IPS-11a (cell line): Measurements from ENCODE around the gene INIP.
"Not testable (repeated sequence)": the region's sequence is repeated elsewhere in the genome, so short reads cannot be mapped to it uniquely, and the experiment has no call there.

ENCODE experiments used
- H3K4me3 ChIP-seq: one replicate; pipeline ENCODE4 v1.5.1; 2013; ENCODE audit warnings: low read depth, low read length, control low read depth

Gene INIP

GRCh38 chr9:112743216-112743836 lies 25.4 kb upstream of the INIP start:
- no peak overlapping the region for H3K4me3 ChIP-seq

GRCh38 chr9:112734892-112735291 lies 17.0 kb upstream of the INIP start:
- H3K4me3 ChIP-seq: no peak overlapping the region

GRCh38 chr9:112731971-112732370 lies 14.1 kb upstream of the INIP start:
- no peak overlapping the region for H3K4me3 ChIP-seq

- no peak overlapping the region for H3K4me3 ChIP-seq
These were observed 10.5 kb upstream of the INIP start for GRCh38 chr9:112728401-112728800.

- H3K4me3 ChIP-seq: no peak overlapping the region
These were observed 8.5 kb upstream of the INIP start for GRCh38 chr9:112726428-112726827.

- H3K4me3 ChIP-seq: no peak overlapping the region
These were observed 8.0 kb upstream of the INIP start for GRCh38 chr9:112725961-112726360.

GRCh38 chr9:112722749-112723148 lies 4.8 kb upstream of the INIP start:
- H3K4me3 ChIP-seq: not testable (repeated sequence)

- H3K4me3 ChIP-seq: no peak overlapping the region
These were observed 2.3 kb upstream of the INIP start for GRCh38 chr9:112720113-112720780.

- no peak overlapping the region for H3K4me3 ChIP-seq
These were observed 1.8 kb upstream of the INIP start for GRCh38 chr9:112719696-112720095.

GRCh38 chr9:112719241-112719691 lies 1.3 kb upstream of the INIP start:
- no peak overlapping the region for H3K4me3 ChIP-seq

- H3K4me3 ChIP-seq: no peak overlapping the region
These were observed 5.2 kb downstream of the INIP start for GRCh38 chr9:112712678-112713077.

- no peak overlapping the region for H3K4me3 ChIP-seq
These were observed 6.7 kb downstream of the INIP start for GRCh38 chr9:112711050-112711689.

- H3K4me3 ChIP-seq: no peak overlapping the region
These were observed 12.0 kb downstream of the INIP start for GRCh38 chr9:112705768-112706427.

GRCh38 chr9:112703304-112703703 lies 14.6 kb downstream of the INIP start:
- H3K4me3 ChIP-seq: no peak overlapping the region

- H3K4me3 ChIP-seq: no peak overlapping the region
These were observed 17.8 kb downstream of the INIP start for GRCh38 chr9:112700085-112700484.

- H3K4me3 ChIP-seq: no peak overlapping the region
These were observed 18.7 kb downstream of the INIP start for GRCh38 chr9:112699230-112699629.

- no peak overlapping the region for H3K4me3 ChIP-seq
These were observed 21.5 kb downstream of the INIP start for GRCh38 chr9:112696461-112696860.

- no peak overlapping the region for H3K4me3 ChIP-seq
These were observed 23.0 kb downstream of the INIP start for GRCh38 chr9:112694706-112695555.

- H3K4me3 ChIP-seq: no peak overlapping the region
These were observed 28.7 kb downstream of the INIP start for GRCh38 chr9:112689161-112689740.

GRCh38 chr9:112680731-112681402 lies 37.0 kb downstream of the INIP start:
- H3K4me3 ChIP-seq: no peak overlapping the region
